Uterus (tissue), 2 donors: ENCODE data around the gene ACBD6.

Source experiments
- CTCF ChIP-seq, 4 experiments: fragments of 200-600 bp in 2 of 4; fragments of 450-650 bp in 2 of 4; sonication (generic) in 2 of 4; IDR thresholded peaks; one replicate each; pipeline ENCODE4 v1.5.1; 2016 to 2019; ENCODE audit warnings: antibody characterized with exemption in 4 of 4, mild to moderate bottlenecking in 2 of 4, moderate library complexity in 1 of 4
- POLR2A ChIP-seq, 2 donors: fragments of 450-650 bp; IDR thresholded peaks; one replicate each; pipeline ENCODE4 v1.6.1; 2016; ENCODE audit warnings: antibody characterized with exemption in 2 of 2, mild to moderate bottlenecking in 1 of 2, moderate library complexity in 1 of 2

GRCh38 chr1:180353945-180354344, 148.4 kb downstream of the ACBD6 start:
- TF ChIP-seq CTCF (IDR thresholded peaks at IDR 0.05) (no peak), POLR2A (IDR thresholded peaks at IDR 0.05) (no peak)
